OCI-LY3 (cell line): ENCODE data around the gene TRIM24.

Experiments used
- H2AFZ ChIP-seq: fragments of 200-600, 300-600 bp; shearing (Covaris generic); 2 replicates; pipeline ENCODE4 v1.6.0; 2014; ENCODE audit warnings: antibody characterized with exemption, low read depth, low read length
- H3K27ac ChIP-seq: fragments of 200-600, 300-600 bp; sonication (generic); 2 replicates; pipeline ENCODE4 v1.5.1; 2014; ENCODE audit warnings: mild to moderate bottlenecking, low read length, moderate library complexity, mixed read lengths
- H3K27me3 ChIP-seq: fragments of 200-600, 300-600 bp; sonication (generic); 2 replicates; pipeline ENCODE4 v1.6.1; 2014; ENCODE audit warnings: low read depth, low read length, mixed read lengths
- H3K36me3 ChIP-seq: fragments of 200-600, 300-600 bp; sonication (generic); replicated peaks from 2 replicates; pipeline ENCODE3; 2014; ENCODE audit warnings: low read depth, low read length, mixed read lengths
- H3K4me1 ChIP-seq: fragments of 300-600, 200-600 bp; sonication (generic); 2 replicates; pipeline ENCODE4 v1.6.1; 2014; ENCODE audit warnings: low read length, mixed read lengths
- H3K4me2 ChIP-seq: fragments of 200-600, 300-600 bp; sonication (generic); 2 replicates; pipeline ENCODE4 v1.6.1; 2014; ENCODE audit warnings: low read length, mixed read lengths
- H3K4me3 ChIP-seq: fragments of 300-600, 200-600 bp; sonication (generic); 2 replicates; pipeline ENCODE4 v1.5.1; 2014; ENCODE audit warnings: antibody characterized with exemption, mild to moderate bottlenecking, low read length, moderate library complexity
- H3K79me2 ChIP-seq: fragments of 300-600, 200-600 bp; shearing (Covaris generic); 2 replicates; pipeline ENCODE4 v1.6.1; 2014; ENCODE audit warnings: mild to moderate bottlenecking, low read length, mixed read lengths
- H3K9ac ChIP-seq: fragments of 300-600, 200-600 bp; shearing (Covaris generic); 2 replicates; pipeline ENCODE4 v1.6.0; 2014; ENCODE audit warnings: mild to moderate bottlenecking, low read length, moderate library complexity
- H3K9me3 ChIP-seq: fragments of 200-600, 300-600 bp; shearing (Covaris generic); 2 replicates; pipeline ENCODE4 v1.6.1; 2014; ENCODE audit warnings: low read length, mixed read lengths; ENCODE audit not compliant: insufficient read depth
- H4K20me1 ChIP-seq: fragments of 200-600, 300-600 bp; sonication (generic); 2 replicates; pipeline ENCODE4 v1.6.1; 2016; ENCODE audit warnings: low read length, mixed read lengths; ENCODE audit not compliant: insufficient read depth
- EZH2phosphoT487 ChIP-seq: fragments of 200-600 bp; shearing (Covaris generic); IDR thresholded peaks from 2 replicates; pipeline ENCODE4 v1.6.1; 2018; ENCODE audit warnings: antibody characterized with exemption, mixed run types, low read depth
- TF ChIP-seq, protein P1 (sequence below): fragments of 200-600, 300-600 bp; sonication (generic); IDR thresholded peaks from 2 replicates; pipeline ENCODE4 v1.5.1; 2014; ENCODE audit warnings: antibody characterized with exemption, low read length, low read depth

TRIM24 gene

GRCh38 chr7:138472292-138473079 lies 12.4 kb downstream of the TRIM24 start:
- Histone ChIP-seq H3K9ac (no peak overlapping the region), H3K79me2 (peaks cover 90% of the 10 kb centered on the region), H3K4me2 (no peak overlapping the region), H3K9me3 (no peaks in the 10 kb centered on the region), H3K4me3 (no peak overlapping the region), H3K27ac (no peak overlapping the region), H3K4me1 (no peaks in the 10 kb centered on the region), H4K20me1 (peaks cover 32% of the 10 kb centered on the region), H2AFZ (no peak overlapping the region), H3K27me3 (no peaks in the 10 kb centered on the region), H3K36me3 (no peaks in the 10 kb centered on the region)
- no peak for TF ChIP-seq EZH2phosphoT487
- TF ChIP-seq, protein P1, sequence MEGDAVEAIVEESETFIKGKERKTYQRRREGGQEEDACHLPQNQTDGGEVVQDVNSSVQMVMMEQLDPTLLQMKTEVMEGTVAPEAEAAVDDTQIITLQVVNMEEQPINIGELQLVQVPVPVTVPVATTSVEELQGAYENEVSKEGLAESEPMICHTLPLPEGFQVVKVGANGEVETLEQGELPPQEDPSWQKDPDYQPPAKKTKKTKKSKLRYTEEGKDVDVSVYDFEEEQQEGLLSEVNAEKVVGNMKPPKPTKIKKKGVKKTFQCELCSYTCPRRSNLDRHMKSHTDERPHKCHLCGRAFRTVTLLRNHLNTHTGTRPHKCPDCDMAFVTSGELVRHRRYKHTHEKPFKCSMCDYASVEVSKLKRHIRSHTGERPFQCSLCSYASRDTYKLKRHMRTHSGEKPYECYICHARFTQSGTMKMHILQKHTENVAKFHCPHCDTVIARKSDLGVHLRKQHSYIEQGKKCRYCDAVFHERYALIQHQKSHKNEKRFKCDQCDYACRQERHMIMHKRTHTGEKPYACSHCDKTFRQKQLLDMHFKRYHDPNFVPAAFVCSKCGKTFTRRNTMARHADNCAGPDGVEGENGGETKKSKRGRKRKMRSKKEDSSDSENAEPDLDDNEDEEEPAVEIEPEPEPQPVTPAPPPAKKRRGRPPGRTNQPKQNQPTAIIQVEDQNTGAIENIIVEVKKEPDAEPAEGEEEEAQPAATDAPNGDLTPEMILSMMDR: no peak

DNA sequence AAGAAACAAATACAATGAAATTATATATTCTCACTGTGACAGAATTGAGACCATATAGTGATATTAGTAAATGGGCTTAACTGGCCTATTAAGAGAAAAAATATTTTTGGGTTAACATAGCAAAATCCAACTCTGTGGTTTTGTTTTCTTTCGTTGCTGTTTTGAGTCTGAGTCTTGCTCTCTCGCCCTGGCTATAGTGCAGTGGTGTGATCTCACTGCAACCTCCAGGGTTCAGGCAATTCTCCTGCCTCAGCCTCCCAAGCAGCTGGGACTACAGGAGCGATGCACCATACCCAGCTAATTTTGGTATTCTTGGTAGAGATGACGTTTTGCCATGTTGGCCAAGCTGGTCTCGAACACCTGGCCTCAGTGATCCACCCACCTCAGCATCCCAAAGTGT lies 15.3 kb downstream of the TRIM24 start:
- Histone ChIP-seq H2AFZ (no peak overlapping the region), H3K4me2 (no peak overlapping the region), H3K27me3 (no peaks in the 10 kb centered on the region), H3K79me2 (peaks cover 86% of the 10 kb centered on the region), H3K27ac (no peak overlapping the region), H3K4me1 (peaks cover 14% of the 10 kb centered on the region), H3K9me3 (no peaks in the 10 kb centered on the region), H3K36me3 (no peaks in the 10 kb centered on the region), H3K4me3 (no peak overlapping the region), H3K9ac (no peak overlapping the region), H4K20me1 (peaks cover 43% of the 10 kb centered on the region)
- no peak for TF ChIP-seq EZH2phosphoT487
- TF ChIP-seq, protein P1: no peak

DNA sequence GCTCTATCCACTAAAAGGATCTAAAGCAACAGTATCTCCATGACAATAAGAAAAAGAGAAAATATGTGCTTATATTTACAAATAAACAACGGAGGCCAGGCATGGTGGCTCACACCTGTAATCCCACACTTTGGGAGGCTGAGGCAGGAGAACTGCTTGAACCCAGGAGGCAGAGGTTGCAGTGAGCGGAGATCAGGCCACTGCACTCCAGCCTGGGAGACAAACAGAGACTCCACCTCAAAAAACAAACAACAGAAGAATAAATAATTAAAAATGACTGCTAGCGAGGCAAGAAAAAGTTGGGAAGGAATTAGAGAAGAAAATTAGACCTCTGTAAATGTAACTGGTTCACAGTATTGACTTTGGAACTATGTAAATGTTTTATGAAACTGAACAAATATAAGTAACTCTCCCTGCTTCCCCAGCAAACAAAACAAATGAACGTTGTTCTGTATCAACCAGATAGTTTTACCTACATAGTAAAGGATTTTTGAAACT lies 17.1 kb downstream of the TRIM24 start:
- no peak overlapping the region for H3K9ac ChIP-seq
- no peak overlapping the region for H3K4me2 ChIP-seq
- H3K36me3 ChIP-seq: no peaks in the 10 kb centered on the region
- peaks cover 86% of the 10 kb centered on the region for H3K79me2 ChIP-seq
- H3K27ac ChIP-seq: no peak overlapping the region
- peaks cover 14% of the 10 kb centered on the region for H3K4me1 ChIP-seq
- H3K27me3 ChIP-seq: no peaks in the 10 kb centered on the region
- H3K9me3 ChIP-seq: no peaks in the 10 kb centered on the region
- TF ChIP-seq, protein P1: no peak
- no peak for TF ChIP-seq EZH2phosphoT487
- H3K4me3 ChIP-seq: no peak overlapping the region
- H2AFZ ChIP-seq: no peak overlapping the region
- peaks cover 47% of the 10 kb centered on the region for H4K20me1 ChIP-seq

DNA sequence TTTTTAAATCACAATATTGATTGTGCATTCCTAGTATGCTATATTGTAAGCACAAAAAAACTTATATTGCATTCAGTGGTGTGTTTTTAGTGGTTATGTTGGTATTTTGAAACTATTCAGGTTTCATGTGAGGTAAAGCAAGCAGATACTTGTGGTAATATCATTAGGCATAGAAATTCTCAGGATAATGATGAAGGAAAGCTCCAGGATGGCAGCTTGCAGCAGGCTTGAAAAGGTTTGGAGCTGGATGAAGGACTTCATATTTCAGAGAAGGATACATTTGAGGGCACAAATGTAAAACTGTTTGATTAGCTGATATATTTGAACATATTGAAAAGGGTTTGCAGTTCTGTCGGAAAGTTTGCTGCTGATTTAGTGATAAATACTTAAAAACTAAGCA lies 17.5 kb downstream of the TRIM24 start:
- Histone ChIP-seq H2AFZ (no peak overlapping the region), H3K4me2 (no peak overlapping the region), H4K20me1 (peaks cover 51% of the 10 kb centered on the region)

More for the DNA sequence above, 17.5 kb downstream of the TRIM24 start:
- Histone ChIP-seq H3K27ac (no peak overlapping the region), H3K4me3 (no peak overlapping the region), H3K79me2 (peaks cover 86% of the 10 kb centered on the region), H3K36me3 (no peaks in the 10 kb centered on the region), H3K9ac (no peak overlapping the region), H3K9me3 (no peaks in the 10 kb centered on the region), H3K27me3 (no peaks in the 10 kb centered on the region), H3K4me1 (peaks cover 14% of the 10 kb centered on the region)
- TF ChIP-seq, protein P1: no peak
- no peak for TF ChIP-seq EZH2phosphoT487
